SK-N-SH treated with all-trans-retinoic acid at 6 μM for 48 hours (cell line): ENCODE results near the gene RBMS1.

Source experiments
- ATAC-seq: fragments of 200-7000 bp; cut with Tn5 transposase; 3 replicates; pipeline ENCODE4 v1.9.1; 2020; ENCODE audit warnings: mild to moderate bottlenecking, moderate library complexity
- ARNTL ChIP-seq: fragments of 450-650 bp; formaldehyde crosslinking; IDR thresholded peaks from 2 replicates; pipeline ENCODE4 v1.5.0; 2020; ENCODE audit warnings: low read depth, mild to moderate bottlenecking, moderate library complexity, borderline replicate concordance
- CSDC2 ChIP-seq: fragments of 250-450 bp; sonication (Bioruptor Pico); IDR thresholded peaks from 2 replicates; pipeline ENCODE4 v1.5.0; 2020; ENCODE audit warnings: mild to moderate bottlenecking, moderate library complexity
- ESRRG ChIP-seq: fragments of 250-450 bp; sonication (Bioruptor Pico); IDR thresholded peaks from 2 replicates; pipeline ENCODE4 v1.6.1; 2021; ENCODE audit warnings: mild to moderate bottlenecking
- GLIS3 ChIP-seq: fragments of 250-450 bp; sonication (Bioruptor Pico); IDR thresholded peaks from 2 replicates; pipeline ENCODE4 v1.5.0; 2020; ENCODE audit warnings: mild to moderate bottlenecking, moderate library complexity
- OSR1 ChIP-seq: fragments of 250-450 bp; sonication (Bioruptor Pico); IDR thresholded peaks from 2 replicates; pipeline ENCODE4 v1.8.0; 2022; ENCODE audit warnings: moderate library complexity, mild to moderate bottlenecking, inconsistent platforms
- PPARA ChIP-seq: fragments of 250-450 bp; sonication (Bioruptor Pico); IDR thresholded peaks from 2 replicates; pipeline ENCODE4 v1.5.0; 2020; ENCODE audit warnings: mild to moderate bottlenecking, borderline replicate concordance
- RARB ChIP-seq: fragments of 250-450 bp; sonication (Bioruptor Pico); IDR thresholded peaks from 2 replicates; pipeline ENCODE4 v1.8.0; 2021; ENCODE audit warnings: mild to moderate bottlenecking, moderate library complexity
- SNAI2 ChIP-seq: fragments of 250-450 bp; sonication (Bioruptor Pico); IDR thresholded peaks from 2 replicates; pipeline ENCODE4 v1.5.0; 2020; ENCODE audit warnings: mild to moderate bottlenecking, moderate library complexity
- TCF4 ChIP-seq: fragments of 250-450 bp; sonication (Bioruptor Pico); IDR thresholded peaks from 2 replicates; pipeline ENCODE4 v1.8.0; 2021; ENCODE audit warnings: mild to moderate bottlenecking, moderate library complexity, borderline replicate concordance
- ZC3H10 ChIP-seq: fragments of 250-450 bp; sonication (Bioruptor Pico); IDR thresholded peaks from 2 replicates; pipeline ENCODE4 v1.5.1; 2021; ENCODE audit warnings: mild to moderate bottlenecking, moderate library complexity
- ZFP3 ChIP-seq: fragments of 250-450 bp; sonication (Bioruptor Pico); IDR thresholded peaks from 2 replicates; pipeline ENCODE4 v1.5.0; 2020; ENCODE audit warnings: mild to moderate bottlenecking, moderate library complexity
- ZNF565 ChIP-seq: fragments of 450-650 bp; formaldehyde crosslinking; conservative IDR thresholded peaks from 2 replicates; pipeline ENCODE4 v1.5.0; 2020; ENCODE audit warnings: low read depth, mild to moderate bottlenecking, moderate library complexity
- ZNF8 ChIP-seq: fragments of 450-650 bp; formaldehyde crosslinking; IDR thresholded peaks from 2 replicates; pipeline ENCODE4 v1.5.0; 2020; ENCODE audit warnings: mild to moderate bottlenecking, moderate library complexity
- TF ChIP-seq, protein P1 (sequence below): fragments of 250-450 bp; sonication (Bioruptor Pico); IDR thresholded peaks from 2 replicates; pipeline ENCODE4 v1.8.0; 2021; ENCODE audit warnings: low read depth, mild to moderate bottlenecking, moderate library complexity, borderline replicate concordance
- TF ChIP-seq, protein P2 (sequence below): fragments of 250-450 bp; sonication (Bioruptor Pico); IDR thresholded peaks from 2 replicates; pipeline ENCODE4 v1.8.0; 2020; ENCODE audit warnings: mild to moderate bottlenecking, moderate library complexity, borderline replicate concordance
- TF ChIP-seq, protein P3 (sequence below): fragments of 250-450 bp; sonication (Bioruptor Pico); IDR thresholded peaks from 2 replicates; pipeline ENCODE4 v1.5.1; 2020; ENCODE audit warnings: low read depth, mild to moderate bottlenecking, moderate library complexity
- TF ChIP-seq, protein P4 (sequence below): fragments of 250-450 bp; sonication (Bioruptor Pico); IDR thresholded peaks from 2 replicates; pipeline ENCODE4 v1.5.0; 2020; ENCODE audit warnings: mild to moderate bottlenecking, moderate library complexity

RBMS1 gene

DNA sequence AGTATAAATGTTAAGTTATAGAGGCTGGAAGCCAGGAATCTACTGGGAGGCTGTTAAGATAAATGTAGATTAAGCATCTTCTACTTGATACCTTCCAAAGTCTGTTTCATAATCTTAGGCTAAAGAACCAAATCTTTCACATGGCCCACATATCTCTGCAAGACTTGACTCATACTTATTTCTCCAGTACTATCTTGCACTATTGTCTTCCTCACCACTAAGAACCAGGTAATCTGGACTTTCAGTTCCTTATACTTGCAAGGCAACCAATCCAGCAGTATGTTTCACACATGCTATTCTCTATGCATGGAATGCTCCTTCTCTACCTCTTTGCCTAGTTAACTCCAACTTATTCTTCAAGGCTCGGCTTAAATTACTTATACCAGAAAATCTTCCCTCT lies 62.2 kb downstream of the RBMS1 start:
- no peak for ATAC-seq
- TF ChIP-seq, protein P1, sequence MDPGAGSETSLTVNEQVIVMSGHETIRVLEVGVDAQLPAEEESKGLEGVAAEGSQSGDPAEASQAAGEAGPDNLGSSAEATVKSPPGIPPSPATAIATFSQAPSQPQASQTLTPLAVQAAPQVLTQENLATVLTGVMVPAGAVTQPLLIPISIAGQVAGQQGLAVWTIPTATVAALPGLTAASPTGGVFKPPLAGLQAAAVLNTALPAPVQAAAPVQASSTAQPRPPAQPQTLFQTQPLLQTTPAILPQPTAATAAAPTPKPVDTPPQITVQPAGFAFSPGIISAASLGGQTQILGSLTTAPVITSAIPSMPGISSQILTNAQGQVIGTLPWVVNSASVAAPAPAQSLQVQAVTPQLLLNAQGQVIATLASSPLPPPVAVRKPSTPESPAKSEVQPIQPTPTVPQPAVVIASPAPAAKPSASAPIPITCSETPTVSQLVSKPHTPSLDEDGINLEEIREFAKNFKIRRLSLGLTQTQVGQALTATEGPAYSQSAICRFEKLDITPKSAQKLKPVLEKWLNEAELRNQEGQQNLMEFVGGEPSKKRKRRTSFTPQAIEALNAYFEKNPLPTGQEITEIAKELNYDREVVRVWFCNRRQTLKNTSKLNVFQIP (CRISPR knock-in tag): no peak
- no peak for TF ChIP-seq ZNF8 (CRISPR knock-in tag)

DNA sequence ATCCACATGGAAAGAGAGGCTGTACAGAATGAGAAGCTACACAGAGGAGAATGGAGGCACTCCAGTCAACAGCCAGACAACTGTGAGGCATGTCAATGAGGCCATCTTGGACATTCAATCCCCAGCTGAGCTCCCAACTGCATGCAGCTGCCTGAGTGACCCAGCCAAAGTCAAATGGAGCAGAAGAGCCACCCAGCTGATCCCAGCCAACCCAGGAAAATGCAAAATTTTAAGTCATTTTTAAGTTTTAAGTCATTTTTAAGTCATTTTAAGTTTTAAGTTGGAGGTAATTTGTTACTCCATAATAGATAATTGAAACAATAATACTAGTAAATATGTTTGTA lies 63.6 kb downstream of the RBMS1 start:
- TF ChIP-seq CSDC2 (no peak), ARNTL (CRISPR knock-in tag) (no peak), ZFP3 (CRISPR knock-in tag) (no peak), ZNF565 (CRISPR knock-in tag) (no peak), RARB (CRISPR knock-in tag) (no peak), ZC3H10 (CRISPR knock-in tag) (no peak), PPARA (no peak), OSR1 (CRISPR knock-in tag) (no peak), ESRRG (CRISPR knock-in tag) (no peak), SNAI2 (no peak), TCF4 (CRISPR knock-in tag) (no peak), ZNF8 (CRISPR knock-in tag) (no peak)
- TF ChIP-seq, protein P2, sequence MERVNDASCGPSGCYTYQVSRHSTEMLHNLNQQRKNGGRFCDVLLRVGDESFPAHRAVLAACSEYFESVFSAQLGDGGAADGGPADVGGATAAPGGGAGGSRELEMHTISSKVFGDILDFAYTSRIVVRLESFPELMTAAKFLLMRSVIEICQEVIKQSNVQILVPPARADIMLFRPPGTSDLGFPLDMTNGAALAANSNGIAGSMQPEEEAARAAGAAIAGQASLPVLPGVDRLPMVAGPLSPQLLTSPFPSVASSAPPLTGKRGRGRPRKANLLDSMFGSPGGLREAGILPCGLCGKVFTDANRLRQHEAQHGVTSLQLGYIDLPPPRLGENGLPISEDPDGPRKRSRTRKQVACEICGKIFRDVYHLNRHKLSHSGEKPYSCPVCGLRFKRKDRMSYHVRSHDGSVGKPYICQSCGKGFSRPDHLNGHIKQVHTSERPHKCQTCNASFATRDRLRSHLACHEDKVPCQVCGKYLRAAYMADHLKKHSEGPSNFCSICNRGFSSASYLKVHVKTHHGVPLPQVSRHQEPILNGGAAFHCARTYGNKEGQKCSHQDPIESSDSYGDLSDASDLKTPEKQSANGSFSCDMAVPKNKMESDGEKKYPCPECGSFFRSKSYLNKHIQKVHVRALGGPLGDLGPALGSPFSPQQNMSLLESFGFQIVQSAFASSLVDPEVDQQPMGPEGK: no peak
- TF ChIP-seq, protein P3, sequence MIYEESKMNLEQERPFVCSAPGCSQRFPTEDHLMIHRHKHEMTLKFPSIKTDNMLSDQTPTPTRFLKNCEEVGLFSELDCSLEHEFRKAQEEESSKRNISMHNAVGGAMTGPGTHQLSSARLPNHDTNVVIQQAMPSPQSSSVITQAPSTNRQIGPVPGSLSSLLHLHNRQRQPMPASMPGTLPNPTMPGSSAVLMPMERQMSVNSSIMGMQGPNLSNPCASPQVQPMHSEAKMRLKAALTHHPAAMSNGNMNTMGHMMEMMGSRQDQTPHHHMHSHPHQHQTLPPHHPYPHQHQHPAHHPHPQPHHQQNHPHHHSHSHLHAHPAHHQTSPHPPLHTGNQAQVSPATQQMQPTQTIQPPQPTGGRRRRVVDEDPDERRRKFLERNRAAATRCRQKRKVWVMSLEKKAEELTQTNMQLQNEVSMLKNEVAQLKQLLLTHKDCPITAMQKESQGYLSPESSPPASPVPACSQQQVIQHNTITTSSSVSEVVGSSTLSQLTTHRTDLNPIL (CRISPR knock-in tag): no peak
- TF ChIP-seq, protein P1 (CRISPR knock-in tag): no peak
- TF ChIP-seq, protein P4, sequence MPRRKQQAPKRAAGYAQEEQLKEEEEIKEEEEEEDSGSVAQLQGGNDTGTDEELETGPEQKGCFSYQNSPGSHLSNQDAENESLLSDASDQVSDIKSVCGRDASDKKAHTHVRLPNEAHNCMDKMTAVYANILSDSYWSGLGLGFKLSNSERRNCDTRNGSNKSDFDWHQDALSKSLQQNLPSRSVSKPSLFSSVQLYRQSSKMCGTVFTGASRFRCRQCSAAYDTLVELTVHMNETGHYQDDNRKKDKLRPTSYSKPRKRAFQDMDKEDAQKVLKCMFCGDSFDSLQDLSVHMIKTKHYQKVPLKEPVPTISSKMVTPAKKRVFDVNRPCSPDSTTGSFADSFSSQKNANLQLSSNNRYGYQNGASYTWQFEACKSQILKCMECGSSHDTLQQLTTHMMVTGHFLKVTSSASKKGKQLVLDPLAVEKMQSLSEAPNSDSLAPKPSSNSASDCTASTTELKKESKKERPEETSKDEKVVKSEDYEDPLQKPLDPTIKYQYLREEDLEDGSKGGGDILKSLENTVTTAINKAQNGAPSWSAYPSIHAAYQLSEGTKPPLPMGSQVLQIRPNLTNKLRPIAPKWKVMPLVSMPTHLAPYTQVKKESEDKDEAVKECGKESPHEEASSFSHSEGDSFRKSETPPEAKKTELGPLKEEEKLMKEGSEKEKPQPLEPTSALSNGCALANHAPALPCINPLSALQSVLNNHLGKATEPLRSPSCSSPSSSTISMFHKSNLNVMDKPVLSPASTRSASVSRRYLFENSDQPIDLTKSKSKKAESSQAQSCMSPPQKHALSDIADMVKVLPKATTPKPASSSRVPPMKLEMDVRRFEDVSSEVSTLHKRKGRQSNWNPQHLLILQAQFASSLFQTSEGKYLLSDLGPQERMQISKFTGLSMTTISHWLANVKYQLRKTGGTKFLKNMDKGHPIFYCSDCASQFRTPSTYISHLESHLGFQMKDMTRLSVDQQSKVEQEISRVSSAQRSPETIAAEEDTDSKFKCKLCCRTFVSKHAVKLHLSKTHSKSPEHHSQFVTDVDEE (CRISPR knock-in tag): no peak
- no peak for ATAC-seq

DNA sequence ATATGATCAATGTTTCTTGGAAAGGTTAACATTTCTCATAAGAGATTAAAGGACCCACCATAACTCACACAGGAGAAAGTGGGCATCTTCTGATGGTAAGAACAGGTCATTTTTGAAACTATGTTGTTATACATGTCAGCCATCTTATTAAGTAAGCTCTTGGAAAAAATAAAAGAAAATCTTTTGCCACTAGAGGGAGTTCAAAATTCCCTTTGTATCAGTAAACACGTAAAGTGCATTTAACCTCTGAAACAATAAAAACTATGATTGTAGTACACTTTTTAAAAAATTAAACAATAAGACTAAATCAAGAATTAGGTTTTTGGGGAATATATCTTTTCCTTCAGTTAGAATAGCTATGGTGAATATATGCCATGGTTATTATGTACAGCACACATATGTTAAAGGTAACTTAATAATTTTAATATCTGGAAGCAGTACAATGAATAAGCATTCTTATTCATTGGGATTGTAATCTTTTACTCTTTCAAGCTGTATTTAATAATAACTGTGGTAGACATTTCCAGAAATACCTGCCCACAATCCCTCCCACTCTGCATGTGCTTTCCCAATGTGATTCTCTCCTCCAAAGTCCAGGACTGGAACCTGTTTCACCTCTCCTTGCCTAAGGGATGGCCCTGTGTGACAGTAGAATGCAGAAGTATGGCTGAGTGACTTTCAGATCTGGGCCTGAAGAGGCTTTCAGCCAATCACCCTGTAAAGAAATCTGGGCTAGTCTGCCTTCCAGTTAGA lies 64.2 kb downstream of the RBMS1 start:
- ATAC-seq: peak; percentile 61
- TF ChIP-seq ZFP3 (CRISPR knock-in tag) (no peak), CSDC2 (no peak), OSR1 (CRISPR knock-in tag) (no peak), ZNF8 (CRISPR knock-in tag) (no peak), GLIS3 (CRISPR knock-in tag) (no peak), TCF4 (CRISPR knock-in tag) (no peak), ARNTL (CRISPR knock-in tag) (no peak)
- TF ChIP-seq, protein P2: no peak
- TF ChIP-seq, protein P3 (CRISPR knock-in tag): no peak
